Measurements from ENCODE around the gene HAO2. TPM values are rescaled to one million over a fixed set of nuclear protein-coding genes. Genes with fewer than 3 reads are reported as not detected.
"Not testable (repeated sequence)": the region's sequence is repeated elsewhere in the genome, so short reads cannot be mapped to it uniquely, and the experiment has no call there.

Gene HAO2
- total RNA-seq, 1 donor from 2014 or later, result not detected

GRCh38 chr1:119331190-119331515, 37.4 kb upstream of the HAO2 start:
- DNase-seq (no peak), ATAC-seq (no peak)
- Histone ChIP-seq H3K27me3 (ENCODE audit: low read depth) (peaks cover 6% of the 10 kb centered on the region), H3K4me1 (peaks cover 14% of the 10 kb centered on the region), H3K27ac (no peak overlapping the region), H3K36me3 (no peaks in the 10 kb centered on the region), H3K9me3 (no peaks in the 10 kb centered on the region), H3K4me3 (no peak overlapping the region)
- no peak for TF ChIP-seq CTCF (IDR thresholded peaks at IDR 0.05)
- intact Hi-C loops (cut with DNase I), result no loop called here

- no peak overlapping the region for H3K4me3 ChIP-seq
- no peaks in the 10 kb centered on the region for H3K36me3 ChIP-seq
- H3K4me1 ChIP-seq, result peaks cover 11% of the 10 kb centered on the region
- no peak for TF ChIP-seq CTCF (IDR thresholded peaks at IDR 0.05)
- no peak overlapping the region for H3K27ac ChIP-seq
- intact Hi-C loops (cut with DNase I), result no loop called here
- ATAC-seq (no peak), DNase-seq (no peak)
- H3K27me3 ChIP-seq (ENCODE audit: low read depth), result peaks cover 6% of the 10 kb centered on the region
- H3K9me3 ChIP-seq, result no peaks in the 10 kb centered on the region
These were observed 36.7 kb upstream of the HAO2 start for GRCh38 chr1:119331915-119332314.

GRCh38 chr1:119332622-119333021, 36.0 kb upstream of the HAO2 start:
- ATAC-seq, result no peak
- intact Hi-C loops (cut with DNase I), result no loop called here
- H3K4me3 ChIP-seq, result no peak overlapping the region

GRCh38 chr1:119333163-119333896, 35.3 kb upstream of the HAO2 start:
- DNase-seq (no peak), ATAC-seq (no peak)
- intact Hi-C loops (cut with DNase I), result no loop called here
- H3K27me3 ChIP-seq (ENCODE audit: low read depth), result no peaks in the 10 kb centered on the region
- H3K9me3 ChIP-seq, result no peaks in the 10 kb centered on the region
- H3K4me3 ChIP-seq, result no peak overlapping the region
- no peak for TF ChIP-seq CTCF (IDR thresholded peaks at IDR 0.05)
- no peaks in the 10 kb centered on the region for H3K36me3 ChIP-seq
- H3K4me1 ChIP-seq, result no peaks in the 10 kb centered on the region
- no peak overlapping the region for H3K27ac ChIP-seq

More at GRCh38 chr1:119332622-119333021, 36.0 kb upstream of the HAO2 start:
- peaks cover 3% of the 10 kb centered on the region for H3K27me3 ChIP-seq (ENCODE audit: low read depth)
- no peak for TF ChIP-seq CTCF (IDR thresholded peaks at IDR 0.05)
- peaks cover 4% of the 10 kb centered on the region for H3K4me1 ChIP-seq
- H3K36me3 ChIP-seq, result no peaks in the 10 kb centered on the region
- no peaks in the 10 kb centered on the region for H3K9me3 ChIP-seq
- H3K27ac ChIP-seq, result no peak overlapping the region
- DNase-seq, result no peak

GRCh38 chr1:119333897-119334250, 34.7 kb upstream of the HAO2 start:
- intact Hi-C loops (cut with DNase I); H3K27me3 ChIP-seq (ENCODE audit: low read depth); H3K4me1 ChIP-seq; H3K27ac ChIP-seq; ATAC-seq; DNase-seq; H3K4me3 ChIP-seq; H3K9me3 ChIP-seq; H3K36me3 ChIP-seq: not testable (repeated sequence)

- H3K36me3 ChIP-seq, result no peaks in the 10 kb centered on the region
- no peak overlapping the region for H3K27ac ChIP-seq
- no peak overlapping the region for H3K4me3 ChIP-seq
- H3K27me3 ChIP-seq (ENCODE audit: low read depth), result no peaks in the 10 kb centered on the region
- ATAC-seq, result no peak
- no peaks in the 10 kb centered on the region for H3K4me1 ChIP-seq
- no peak for DNase-seq
- intact Hi-C loops (cut with DNase I), result no loop called here
- no peaks in the 10 kb centered on the region for H3K9me3 ChIP-seq
- no peak for TF ChIP-seq CTCF (IDR thresholded peaks at IDR 0.05)
These were observed 31.7 kb upstream of the HAO2 start for GRCh38 chr1:119336848-119337247.
